Erythroblast (primary cell): ENCODE data around the gene IL18R1.

Source experiments
- GATA1 ChIP-seq: IDR thresholded peaks from 2 replicates; pipeline ENCODE4 v1.6.1; 2011; ENCODE audit warnings: low read depth, mild to moderate bottlenecking, control low read depth, low read length, moderate library complexity
- POLR2A ChIP-seq: IDR thresholded peaks from 2 replicates; pipeline ENCODE4 v1.6.1; 2011; ENCODE audit warnings: mild to moderate bottlenecking, low read length

DNA sequence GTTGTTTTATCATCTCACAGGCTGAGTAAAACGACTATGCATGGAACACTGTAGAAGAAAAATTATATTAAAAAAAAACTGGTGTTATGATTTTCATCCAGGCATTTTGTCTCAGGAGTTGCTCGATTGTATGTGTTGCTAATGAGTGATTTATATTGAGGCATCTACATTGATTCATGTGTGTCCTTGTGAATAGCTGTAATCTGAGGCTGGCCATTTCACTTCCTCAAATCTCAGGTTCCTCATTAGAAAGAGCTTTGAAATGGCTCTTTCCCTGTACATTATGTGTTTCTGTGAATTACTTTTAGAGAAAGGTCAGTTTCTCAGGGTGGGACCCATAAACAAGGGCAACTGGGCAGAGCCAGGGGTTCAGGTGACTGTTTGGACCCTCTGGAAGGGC is 2.3 kb downstream of the IL18R1 start:
- TF ChIP-seq POLR2A (no peak), GATA1 (no peak)
